ENCODE data around the gene ARFGEF3. TPM values are rescaled to one million over a fixed set of nuclear protein-coding genes. Genes with fewer than 3 reads are reported as not detected.

The ARFGEF3 gene
- total RNA-seq, 1 donor: under 0.01 TPM

DNA sequence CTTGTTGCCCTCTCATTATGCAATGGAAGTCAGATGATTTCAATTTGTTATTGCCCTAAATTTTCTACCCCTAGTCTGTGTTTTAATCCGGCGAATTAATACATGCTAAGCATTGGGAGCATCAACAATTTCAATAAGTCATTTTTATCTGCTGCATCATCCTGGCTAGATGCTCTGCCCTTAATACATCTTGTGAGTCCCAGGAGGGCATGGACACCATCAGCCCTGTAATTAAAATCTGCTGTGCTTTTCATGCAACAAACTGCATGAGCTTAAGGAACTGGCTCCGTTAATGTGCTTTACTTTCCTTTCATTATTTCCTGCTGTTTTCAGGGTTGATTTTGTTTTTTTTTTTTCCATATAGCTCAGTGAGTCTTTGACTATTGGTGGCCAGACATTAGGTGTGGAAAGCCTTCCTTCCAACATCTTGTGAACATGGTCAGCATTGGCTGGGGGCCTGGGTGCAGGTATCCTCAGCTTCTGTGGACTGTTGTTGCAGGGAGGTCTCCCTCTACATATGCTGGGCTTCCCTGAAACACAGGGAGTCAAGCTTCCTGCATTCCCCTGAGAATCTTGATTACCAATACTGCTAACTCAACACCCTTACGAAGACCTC is 65.1 kb downstream of the ARFGEF3 start:
- Histone ChIP-seq H3K27me3 (ENCODE audit: insufficient read depth, low read length) (peaks cover 7% of the 10 kb centered on the region), H3K9me3 (ENCODE audit: low read depth, low read length) (no peaks in the 10 kb centered on the region), H3K79me2 (ENCODE audit: insufficient read depth, low read length) (no peaks in the 10 kb centered on the region), H3K4me1 (ENCODE audit: insufficient read depth, low read length) (no peaks in the 10 kb centered on the region), H2AFZ (ENCODE audit: low read length) (no peak overlapping the region), H3K27ac (ENCODE audit: low read depth, low read length) (no peak overlapping the region), H3K4me2 (ENCODE audit: insufficient read depth, low read length) (no peak overlapping the region), H3K36me3 (ENCODE audit: insufficient read depth, low read length) (no peaks in the 10 kb centered on the region), H3K4me3 (ENCODE audit: insufficient read depth, low read length) (no peak overlapping the region), H4K20me1 (ENCODE audit: insufficient read depth, low read length) (no peaks in the 10 kb centered on the region)
- no peak for DNase-seq (ENCODE audit: insufficient read length, low spot score, missing footprints)
- TF ChIP-seq, protein P1, sequence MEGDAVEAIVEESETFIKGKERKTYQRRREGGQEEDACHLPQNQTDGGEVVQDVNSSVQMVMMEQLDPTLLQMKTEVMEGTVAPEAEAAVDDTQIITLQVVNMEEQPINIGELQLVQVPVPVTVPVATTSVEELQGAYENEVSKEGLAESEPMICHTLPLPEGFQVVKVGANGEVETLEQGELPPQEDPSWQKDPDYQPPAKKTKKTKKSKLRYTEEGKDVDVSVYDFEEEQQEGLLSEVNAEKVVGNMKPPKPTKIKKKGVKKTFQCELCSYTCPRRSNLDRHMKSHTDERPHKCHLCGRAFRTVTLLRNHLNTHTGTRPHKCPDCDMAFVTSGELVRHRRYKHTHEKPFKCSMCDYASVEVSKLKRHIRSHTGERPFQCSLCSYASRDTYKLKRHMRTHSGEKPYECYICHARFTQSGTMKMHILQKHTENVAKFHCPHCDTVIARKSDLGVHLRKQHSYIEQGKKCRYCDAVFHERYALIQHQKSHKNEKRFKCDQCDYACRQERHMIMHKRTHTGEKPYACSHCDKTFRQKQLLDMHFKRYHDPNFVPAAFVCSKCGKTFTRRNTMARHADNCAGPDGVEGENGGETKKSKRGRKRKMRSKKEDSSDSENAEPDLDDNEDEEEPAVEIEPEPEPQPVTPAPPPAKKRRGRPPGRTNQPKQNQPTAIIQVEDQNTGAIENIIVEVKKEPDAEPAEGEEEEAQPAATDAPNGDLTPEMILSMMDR (IDR thresholded peaks at IDR 0.05; ENCODE audit: extremely low read depth, low read depth, low read length): no peak

DNA sequence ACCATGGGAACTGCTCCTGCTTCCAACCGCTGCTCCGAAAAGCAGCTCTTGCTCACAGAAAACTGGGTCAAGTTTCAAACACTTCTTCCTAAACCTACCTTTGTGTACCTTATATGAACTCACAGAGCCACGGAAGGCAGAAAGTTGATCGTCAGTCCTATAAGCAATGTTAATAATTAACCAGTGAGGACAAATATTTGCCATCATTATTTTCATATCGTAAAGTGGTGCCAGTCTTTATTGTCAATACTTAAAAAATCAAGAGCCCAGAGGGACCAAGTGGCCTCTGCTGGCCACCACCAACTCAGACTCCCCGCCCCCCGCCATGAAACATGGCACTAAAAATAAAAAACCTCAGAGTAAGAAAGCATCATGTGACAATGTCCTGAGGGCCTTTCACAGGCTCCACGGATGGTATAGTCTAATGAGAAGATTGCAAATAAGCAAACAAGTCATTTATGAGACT is 65.6 kb downstream of the ARFGEF3 start:
- DNase-seq (ENCODE audit: insufficient read length, low spot score, missing footprints): no peak
- Histone ChIP-seq H3K4me1 (ENCODE audit: insufficient read depth, low read length) (no peaks in the 10 kb centered on the region), H3K27me3 (ENCODE audit: insufficient read depth, low read length) (peaks cover 2% of the 10 kb centered on the region), H3K79me2 (ENCODE audit: insufficient read depth, low read length) (no peaks in the 10 kb centered on the region), H3K9me3 (ENCODE audit: low read depth, low read length) (no peaks in the 10 kb centered on the region), H3K4me2 (ENCODE audit: insufficient read depth, low read length) (no peak overlapping the region), H2AFZ (ENCODE audit: low read length) (no peak overlapping the region), H4K20me1 (ENCODE audit: insufficient read depth, low read length) (no peaks in the 10 kb centered on the region), H3K36me3 (ENCODE audit: insufficient read depth, low read length) (no peaks in the 10 kb centered on the region), H3K27ac (ENCODE audit: low read depth, low read length) (no peak overlapping the region), H3K4me3 (ENCODE audit: insufficient read depth, low read length) (no peak overlapping the region)
- TF ChIP-seq, protein P1 (IDR thresholded peaks at IDR 0.05; ENCODE audit: extremely low read depth, low read depth, low read length): no peak

DNA sequence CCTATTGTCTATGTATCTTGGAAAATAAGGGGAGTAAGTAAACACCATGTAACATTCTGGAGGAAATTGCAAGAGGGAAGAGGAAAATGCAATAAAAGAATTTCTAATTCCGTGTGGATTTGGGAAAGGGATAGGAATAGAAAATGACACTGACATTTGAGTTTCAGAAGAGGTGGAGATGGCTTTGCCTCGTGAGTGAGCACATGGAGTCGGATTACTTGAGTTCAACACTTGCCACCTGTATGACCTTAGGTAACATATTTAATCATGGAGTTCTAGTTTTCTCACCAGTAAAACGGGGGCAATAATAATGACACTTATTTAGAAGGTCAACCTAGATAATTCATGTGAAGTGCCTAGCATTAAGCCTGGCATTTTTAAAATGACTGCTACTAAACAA is 67.3 kb downstream of the ARFGEF3 start:
- Histone ChIP-seq H2AFZ (ENCODE audit: low read length) (no peak overlapping the region), H3K4me2 (ENCODE audit: insufficient read depth, low read length) (no peak overlapping the region), H3K36me3 (ENCODE audit: insufficient read depth, low read length) (no peaks in the 10 kb centered on the region), H4K20me1 (ENCODE audit: insufficient read depth, low read length) (no peaks in the 10 kb centered on the region), H3K9me3 (ENCODE audit: low read depth, low read length) (no peaks in the 10 kb centered on the region), H3K79me2 (ENCODE audit: insufficient read depth, low read length) (no peaks in the 10 kb centered on the region), H3K27me3 (ENCODE audit: insufficient read depth, low read length) (peaks cover 2% of the 10 kb centered on the region), H3K4me3 (ENCODE audit: insufficient read depth, low read length) (no peak overlapping the region), H3K4me1 (ENCODE audit: insufficient read depth, low read length) (no peaks in the 10 kb centered on the region), H3K27ac (ENCODE audit: low read depth, low read length) (no peak overlapping the region)
- TF ChIP-seq, protein P1 (IDR thresholded peaks at IDR 0.05; ENCODE audit: extremely low read depth, low read depth, low read length): no peak
- DNase-seq (ENCODE audit: insufficient read length, low spot score, missing footprints): no peak

DNA sequence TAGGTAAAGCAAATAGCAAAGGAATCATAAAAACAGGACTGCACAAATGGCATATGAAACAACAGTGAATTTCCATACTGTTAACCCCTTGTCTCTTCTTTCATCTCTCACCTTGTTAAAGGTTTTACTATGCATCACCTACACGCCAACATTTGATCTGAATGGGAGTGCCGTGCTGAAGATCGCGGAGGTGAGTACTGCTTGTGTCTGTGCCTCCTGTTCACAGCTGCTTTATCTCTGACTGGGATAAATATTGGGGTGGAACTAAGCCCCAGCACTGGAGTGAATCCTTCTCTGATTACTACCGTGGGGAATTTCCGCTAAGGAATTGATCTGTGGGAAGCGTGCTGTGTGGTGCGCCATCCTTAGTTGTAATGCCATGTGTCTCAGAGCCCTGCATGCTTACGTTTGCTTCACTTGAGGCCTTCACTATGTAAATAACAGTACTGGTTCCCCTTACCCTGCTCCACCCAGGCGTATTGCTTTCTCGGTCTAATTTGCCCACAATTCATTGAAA is 68.0 kb downstream of the ARFGEF3 start:
- no peak overlapping the region for H3K4me3 ChIP-seq (ENCODE audit: insufficient read depth, low read length)
- peaks cover 2% of the 10 kb centered on the region for H3K27me3 ChIP-seq (ENCODE audit: insufficient read depth, low read length)
- TF ChIP-seq, protein P1 (IDR thresholded peaks at IDR 0.05; ENCODE audit: extremely low read depth, low read depth, low read length): no peak
- H3K27ac ChIP-seq (ENCODE audit: low read depth, low read length): no peak overlapping the region
- DNase-seq (ENCODE audit: insufficient read length, low spot score, missing footprints): no peak
- no peaks in the 10 kb centered on the region for H4K20me1 ChIP-seq (ENCODE audit: insufficient read depth, low read length)
- H2AFZ ChIP-seq (ENCODE audit: low read length): no peak overlapping the region
- H3K4me2 ChIP-seq (ENCODE audit: insufficient read depth, low read length): no peak overlapping the region
- H3K9me3 ChIP-seq (ENCODE audit: low read depth, low read length): no peaks in the 10 kb centered on the region
- no peaks in the 10 kb centered on the region for H3K79me2 ChIP-seq (ENCODE audit: insufficient read depth, low read length)
- H3K36me3 ChIP-seq (ENCODE audit: insufficient read depth, low read length): no peaks in the 10 kb centered on the region
- H3K4me1 ChIP-seq (ENCODE audit: insufficient read depth, low read length): no peaks in the 10 kb centered on the region
